ENCODE data around the gene NFATC4. TPM values are rescaled to one million over a fixed set of nuclear protein-coding genes. Genes with fewer than 3 reads are reported as not detected.

Gene NFATC4
- total and polyA plus RNA-seq, 2 experiments from 2014 or later = 20.9 to 26.6 TPM

DNA sequence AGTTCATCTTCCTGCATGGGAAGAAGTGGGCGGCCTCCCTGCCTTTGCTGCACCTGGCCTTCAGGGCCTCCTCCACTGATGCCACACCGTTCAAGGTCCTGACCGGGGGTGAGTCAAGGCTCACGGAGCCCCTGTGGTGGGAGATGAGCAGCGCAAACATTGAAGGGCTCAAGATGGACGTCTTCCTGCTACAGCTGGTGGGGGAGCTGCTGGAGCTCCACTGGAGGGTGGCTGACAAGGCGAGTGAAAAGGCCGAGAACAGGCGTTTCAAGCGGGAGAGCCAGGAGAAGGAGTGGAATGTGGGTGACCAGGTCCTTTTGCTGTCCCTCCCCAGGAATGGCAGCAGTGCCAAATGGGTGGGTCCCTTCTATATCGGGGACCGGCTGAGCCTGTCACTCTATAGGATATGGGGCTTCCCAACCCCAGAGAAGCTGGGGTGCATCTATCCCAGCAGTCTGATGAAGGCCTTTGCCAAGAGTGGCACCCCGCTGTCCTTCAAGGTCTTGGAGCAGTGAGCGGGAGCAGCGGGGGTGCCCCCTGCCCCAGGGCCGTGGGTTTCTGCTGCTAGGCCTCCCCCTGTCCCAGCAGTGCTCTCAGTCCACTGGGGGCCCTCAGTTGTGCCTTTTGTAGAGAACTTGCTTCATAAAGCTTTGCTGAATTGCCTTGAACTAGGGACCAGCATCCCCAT, 49.1 kb downstream of the NFATC4 start:
- ATAC-seq (no peak; the same call in 2 of the 3 replicates), DNase-seq (ENCODE audit: low spot score) (peak; percentile 12)
- Histone ChIP-seq H3K27me3 (ENCODE audit: insufficient read depth) (peaks cover 15% of the 10 kb centered on the region), H3F3A (replicated peaks; ENCODE audit: low read depth) (no peaks in the 10 kb centered on the region), H3K4me1 (ENCODE audit: insufficient read depth) (no peaks in the 10 kb centered on the region), H3K4me3 (no peak overlapping the region), H4K20me1 (replicated peaks; ENCODE audit: insufficient read depth) (no peaks in the 10 kb centered on the region), H2AFZ (no peak overlapping the region), H3K79me2 (replicated peaks; ENCODE audit: insufficient read depth) (no peaks in the 10 kb centered on the region), H3K36me3 (ENCODE audit: insufficient read depth) (no peaks in the 10 kb centered on the region), H3K9me2 (ENCODE audit: insufficient read depth) (no peaks in the 10 kb centered on the region), H3K27ac (ENCODE audit: low read depth) (no peak overlapping the region), H3K4me2 (no peak overlapping the region)
- TF ChIP-seq STAT1 (IDR thresholded peaks at IDR 0.05; ENCODE audit: unreplicated experiment) = no peak
- TF ChIP-seq, protein P1, sequence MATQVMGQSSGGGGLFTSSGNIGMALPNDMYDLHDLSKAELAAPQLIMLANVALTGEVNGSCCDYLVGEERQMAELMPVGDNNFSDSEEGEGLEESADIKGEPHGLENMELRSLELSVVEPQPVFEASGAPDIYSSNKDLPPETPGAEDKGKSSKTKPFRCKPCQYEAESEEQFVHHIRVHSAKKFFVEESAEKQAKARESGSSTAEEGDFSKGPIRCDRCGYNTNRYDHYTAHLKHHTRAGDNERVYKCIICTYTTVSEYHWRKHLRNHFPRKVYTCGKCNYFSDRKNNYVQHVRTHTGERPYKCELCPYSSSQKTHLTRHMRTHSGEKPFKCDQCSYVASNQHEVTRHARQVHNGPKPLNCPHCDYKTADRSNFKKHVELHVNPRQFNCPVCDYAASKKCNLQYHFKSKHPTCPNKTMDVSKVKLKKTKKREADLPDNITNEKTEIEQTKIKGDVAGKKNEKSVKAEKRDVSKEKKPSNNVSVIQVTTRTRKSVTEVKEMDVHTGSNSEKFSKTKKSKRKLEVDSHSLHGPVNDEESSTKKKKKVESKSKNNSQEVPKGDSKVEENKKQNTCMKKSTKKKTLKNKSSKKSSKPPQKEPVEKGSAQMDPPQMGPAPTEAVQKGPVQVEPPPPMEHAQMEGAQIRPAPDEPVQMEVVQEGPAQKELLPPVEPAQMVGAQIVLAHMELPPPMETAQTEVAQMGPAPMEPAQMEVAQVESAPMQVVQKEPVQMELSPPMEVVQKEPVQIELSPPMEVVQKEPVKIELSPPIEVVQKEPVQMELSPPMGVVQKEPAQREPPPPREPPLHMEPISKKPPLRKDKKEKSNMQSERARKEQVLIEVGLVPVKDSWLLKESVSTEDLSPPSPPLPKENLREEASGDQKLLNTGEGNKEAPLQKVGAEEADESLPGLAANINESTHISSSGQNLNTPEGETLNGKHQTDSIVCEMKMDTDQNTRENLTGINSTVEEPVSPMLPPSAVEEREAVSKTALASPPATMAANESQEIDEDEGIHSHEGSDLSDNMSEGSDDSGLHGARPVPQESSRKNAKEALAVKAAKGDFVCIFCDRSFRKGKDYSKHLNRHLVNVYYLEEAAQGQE (IDR thresholded peaks at IDR 0.05; ENCODE audit: unreplicated experiment) = no peak
- no peak overlapping the region for H3K27ac Mint-ChIP-seq
- H3K9me3 Mint-ChIP-seq = peaks cover 2% of the 10 kb centered on the region; the same call in 1 of the 3 replicates
- peaks cover 9% of the 10 kb centered on the region for H3K27me3 Mint-ChIP-seq (ENCODE audit: insufficient read depth, low read depth, poor library complexity)
- H3K36me3 Mint-ChIP-seq (ENCODE audit: low read depth) = peaks cover 5% of the 10 kb centered on the region; the same call in 1 of the 3 replicates
- H3K4me1 Mint-ChIP-seq = peaks cover 2% of the 10 kb centered on the region; the same call in 1 of the 3 replicates
- H3K4me3 Mint-ChIP-seq = no peak overlapping the region

DNA sequence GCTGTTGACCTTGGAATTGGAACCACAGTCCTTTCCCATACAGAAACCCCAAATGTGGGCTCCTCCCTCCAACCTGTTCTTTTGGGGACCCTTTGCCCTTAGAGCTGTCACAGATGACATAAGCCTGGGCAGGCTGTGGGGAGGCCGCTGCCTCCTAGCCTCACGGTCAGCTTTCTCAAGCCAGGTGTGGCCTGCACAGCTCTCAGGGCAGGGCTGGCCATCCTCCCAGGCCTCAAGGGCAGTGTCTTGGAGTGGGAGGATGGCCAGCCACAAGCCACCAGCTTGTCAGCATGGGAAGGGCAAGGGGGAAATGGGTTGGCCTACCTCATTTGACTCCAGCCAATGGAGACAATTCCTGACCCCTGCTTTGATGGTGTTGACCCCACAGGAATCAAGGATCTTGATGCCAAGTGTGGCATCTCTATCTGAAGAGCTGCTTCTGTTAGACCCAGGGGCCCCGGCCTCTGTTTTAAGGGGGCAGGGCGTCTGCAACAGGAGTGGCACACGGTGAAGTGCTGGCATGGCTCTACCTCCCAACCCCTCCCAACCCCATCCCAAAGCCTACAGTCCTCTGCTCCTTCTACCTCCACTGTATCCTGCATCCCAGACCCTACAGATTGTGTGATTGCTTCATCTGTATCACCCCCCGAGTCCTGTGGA, 50.0 kb downstream of the NFATC4 start:
- H3K27ac ChIP-seq (ENCODE audit: low read depth) = no peak overlapping the region
- Mint-ChIP-seq H3K27ac (no peak overlapping the region; the same call in 1 of the 2 replicates), H3K4me3 (no peak overlapping the region), H3K9me3 (peaks cover 2% of the 10 kb centered on the region; the same call in 1 of the 3 replicates), H3K36me3 (ENCODE audit: low read depth) (peaks cover 5% of the 10 kb centered on the region; the same call in 1 of the 3 replicates), H3K27me3 (ENCODE audit: insufficient read depth, low read depth, poor library complexity) (peaks cover 7% of the 10 kb centered on the region), H3K4me1 (peaks cover 2% of the 10 kb centered on the region; the same call in 1 of the 3 replicates)
- no peak for ATAC-seq
- no peaks in the 10 kb centered on the region for H3K9me2 ChIP-seq (ENCODE audit: insufficient read depth)
- H3K79me2 ChIP-seq (replicated peaks; ENCODE audit: insufficient read depth) = no peaks in the 10 kb centered on the region
- no peaks in the 10 kb centered on the region for H4K20me1 ChIP-seq (replicated peaks; ENCODE audit: insufficient read depth)
- H3F3A ChIP-seq (replicated peaks; ENCODE audit: low read depth) = no peaks in the 10 kb centered on the region
- no peak overlapping the region for H2AFZ ChIP-seq
- no peaks in the 10 kb centered on the region for H3K4me1 ChIP-seq (ENCODE audit: insufficient read depth)
- H3K36me3 ChIP-seq (ENCODE audit: insufficient read depth) = no peaks in the 10 kb centered on the region
- H3K27me3 ChIP-seq (ENCODE audit: insufficient read depth) = peaks cover 24% of the 10 kb centered on the region
- H3K4me2 ChIP-seq = no peak overlapping the region
- H3K4me3 ChIP-seq = no peak overlapping the region
- no peak for DNase-seq (ENCODE audit: low spot score)
- TF ChIP-seq CREB1 (CRISPR knock-in tag; IDR thresholded peaks at IDR 0.05; ENCODE audit: low read depth) (no peak), STAT1 (IDR thresholded peaks at IDR 0.05; ENCODE audit: unreplicated experiment) (no peak)

DNA sequence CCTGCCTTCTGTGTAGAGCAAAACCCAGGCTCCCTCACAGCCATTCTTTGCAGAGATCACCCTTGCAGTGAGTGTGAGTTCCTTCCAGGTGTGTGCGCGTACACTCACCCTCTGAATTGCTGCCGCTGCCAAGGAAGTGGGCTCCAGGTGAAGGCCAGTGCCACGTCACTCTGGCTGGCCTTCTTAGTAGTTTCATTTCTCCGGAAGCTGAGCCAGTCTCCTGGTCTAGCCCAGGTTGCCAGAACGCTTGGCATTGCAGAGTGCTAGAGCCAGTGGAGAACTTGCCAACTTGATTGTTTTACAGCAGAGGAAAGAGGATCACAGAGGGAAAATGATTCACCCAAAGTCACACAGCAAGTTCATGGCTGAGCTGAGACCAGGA, 50.5 kb downstream of the NFATC4 start:
- no peak overlapping the region for H3K4me3 Mint-ChIP-seq
- Histone ChIP-seq H3K4me3 (no peak overlapping the region), H3K4me1 (ENCODE audit: insufficient read depth) (no peaks in the 10 kb centered on the region), H3K4me2 (no peak overlapping the region), H3F3A (replicated peaks; ENCODE audit: low read depth) (no peaks in the 10 kb centered on the region), H3K27ac (ENCODE audit: low read depth) (no peak overlapping the region), H3K79me2 (replicated peaks; ENCODE audit: insufficient read depth) (no peaks in the 10 kb centered on the region), H2AFZ (no peak overlapping the region), H4K20me1 (replicated peaks; ENCODE audit: insufficient read depth) (no peaks in the 10 kb centered on the region), H3K9me2 (ENCODE audit: insufficient read depth) (no peaks in the 10 kb centered on the region), H3K36me3 (ENCODE audit: insufficient read depth) (no peaks in the 10 kb centered on the region), H3K27me3 (ENCODE audit: insufficient read depth) (peaks cover 24% of the 10 kb centered on the region)
- peaks cover 2% of the 10 kb centered on the region; the same call in 1 of the 3 replicates for H3K9me3 Mint-ChIP-seq
- H3K36me3 Mint-ChIP-seq (ENCODE audit: low read depth) = peaks cover 3% of the 10 kb centered on the region; the same call in 1 of the 3 replicates
- H3K27ac Mint-ChIP-seq = no peak overlapping the region; the same call in 1 of the 2 replicates
- H3K27me3 Mint-ChIP-seq (ENCODE audit: insufficient read depth, low read depth, poor library complexity) = peaks cover 7% of the 10 kb centered on the region
- DNase-seq (ENCODE audit: low spot score) (no peak), ATAC-seq (no peak)
- peaks cover 2% of the 10 kb centered on the region; the same call in 1 of the 3 replicates for H3K4me1 Mint-ChIP-seq
- TF ChIP-seq, protein P2, sequence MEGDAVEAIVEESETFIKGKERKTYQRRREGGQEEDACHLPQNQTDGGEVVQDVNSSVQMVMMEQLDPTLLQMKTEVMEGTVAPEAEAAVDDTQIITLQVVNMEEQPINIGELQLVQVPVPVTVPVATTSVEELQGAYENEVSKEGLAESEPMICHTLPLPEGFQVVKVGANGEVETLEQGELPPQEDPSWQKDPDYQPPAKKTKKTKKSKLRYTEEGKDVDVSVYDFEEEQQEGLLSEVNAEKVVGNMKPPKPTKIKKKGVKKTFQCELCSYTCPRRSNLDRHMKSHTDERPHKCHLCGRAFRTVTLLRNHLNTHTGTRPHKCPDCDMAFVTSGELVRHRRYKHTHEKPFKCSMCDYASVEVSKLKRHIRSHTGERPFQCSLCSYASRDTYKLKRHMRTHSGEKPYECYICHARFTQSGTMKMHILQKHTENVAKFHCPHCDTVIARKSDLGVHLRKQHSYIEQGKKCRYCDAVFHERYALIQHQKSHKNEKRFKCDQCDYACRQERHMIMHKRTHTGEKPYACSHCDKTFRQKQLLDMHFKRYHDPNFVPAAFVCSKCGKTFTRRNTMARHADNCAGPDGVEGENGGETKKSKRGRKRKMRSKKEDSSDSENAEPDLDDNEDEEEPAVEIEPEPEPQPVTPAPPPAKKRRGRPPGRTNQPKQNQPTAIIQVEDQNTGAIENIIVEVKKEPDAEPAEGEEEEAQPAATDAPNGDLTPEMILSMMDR (conservative IDR thresholded peaks at IDR 0.05; ENCODE audit: low read depth in 2 of 2) = no peak
- TF ChIP-seq CREB1 (CRISPR knock-in tag; IDR thresholded peaks at IDR 0.05; ENCODE audit: low read depth) (no peak), EZH2 (IDR thresholded peaks at IDR 0.05; ENCODE audit: low read depth, unreplicated experiment) (no peak), STAT1 (IDR thresholded peaks at IDR 0.05; ENCODE audit: unreplicated experiment) (no peak), POLR2AphosphoS5 (IDR thresholded peaks at IDR 0.05; ENCODE audit: low read depth) (0 out of 2 replicates have a peak, but pooled peaks have one; percentile 6)

Measured in GM23338 (cell line).